Stomach (tissue), 9 donors: ENCODE results near the gene HCK. TPM values are rescaled to one million over a fixed set of nuclear protein-coding genes. Genes with fewer than 3 reads are reported as not detected.
A peak's percentile ranks its signal among the peaks of the same experiment; 100 is the strongest.

ENCODE experiments used
- DNase-seq, 2 donors: peaks; one replicate each; pipeline versions ENCODE4 v3.0.0 to v3.0.0-alpha.2; 2013 to 2019
- H3K27ac ChIP-seq, 5 donors: fragments of 200-600 bp in 4 of 5; sonication (generic) in 4 of 5; one replicate each; pipeline ENCODE4 v1.5.1; 2013 to 2019; ENCODE audit warnings: mild to moderate bottlenecking in 1 of 5, moderate library complexity in 1 of 5
- H3K27me3 ChIP-seq, 3 donors: fragments of 200-600 bp; sonication (generic); one replicate each; pipeline ENCODE4 v1.5.1; 2017 to 2019; ENCODE audit warnings: mixed run types in 1 of 3
- H3K36me3 ChIP-seq, 4 donors: fragments of 200-600 bp; sonication (generic); 1 replicate in 3 of 4; 2 replicates in 1 of 4; pipeline ENCODE4 v1.5.1; 2016 to 2019
- H3K4me1 ChIP-seq, 4 donors: fragments of 200-600 bp; sonication (generic); one replicate each; pipeline ENCODE4 v1.5.1; 2016 to 2019
- H3K4me3 ChIP-seq, 4 donors: fragments of 200-600 bp; sonication (generic) in 3 of 4; one replicate each; pipeline ENCODE4 v1.5.1; 2016 to 2019; ENCODE audit warnings: mild to moderate bottlenecking in 1 of 4
- H3K9me3 ChIP-seq, 4 donors: fragments of 200-600 bp; sonication (generic); one replicate each; pipeline ENCODE4 v1.5.1; 2016 to 2019
- EP300 ChIP-seq: sonication (generic); formaldehyde crosslinking; IDR thresholded peaks from one replicate; pipeline ENCODE4 v1.6.1; 2017; ENCODE audit warnings: antibody characterized with exemption
- POLR2A ChIP-seq, 4 donors: fragments of 450-650 bp; IDR thresholded peaks; one replicate each; pipeline ENCODE4 v1.6.1; 2016; ENCODE audit warnings: antibody characterized with exemption in 4 of 4, control low read depth in 2 of 4, mild to moderate bottlenecking in 1 of 4, moderate library complexity in 1 of 4
- POLR2AphosphoS5 ChIP-seq, 3 donors: sonication (generic); formaldehyde crosslinking; IDR thresholded peaks; one replicate each; pipeline ENCODE4 v1.6.1; 2016; ENCODE audit warnings: antibody characterized with exemption in 3 of 3
- WGBS, 5 donors: extraction: QIAGEN DNeasy Blood & Tissue Kit in 3 of 5; methylation state at CpG; one replicate each; pipeline versions ENCODE4 v1.1.5 to v1.1.7; 2013 to 2018; 5-methylcytosine and 5-hydroxymethylcytosine counted together
- intact Hi-C: fragments of 100-400 bp; cut with DNase I; formaldehyde crosslinking; loops from one replicate; pipeline ENCODE4 v1.15.1; 2023; ENCODE audit warnings: low total_unique reads
- polyA plus RNA-seq, 3 donors: library from polyadenylated mRNA; stranded (reverse); fragments of 200-250 nt; gene quantifications; one replicate each; pipeline ENCODE4 v1.2.3, GENCODE V29; 2013
- total RNA-seq, 5 donors: library from RNA; depleted of rRNA; stranded (reverse); fragments of >200 nt; gene quantifications; one replicate each; pipeline versions ENCODE4 v1.1.0 to v1.2.3, GENCODE V29; 2014 to 2016
- TF ChIP-seq, protein P1 (sequence below), 7 experiments: fragments of 450-650 bp in 4 of 7; fragments of 200-600 bp in 3 of 7; sonication (generic) in 3 of 7; IDR thresholded peaks; one replicate each; pipeline ENCODE4 v1.5.1; 2016 to 2019; ENCODE audit warnings: antibody characterized with exemption in 7 of 7, control low read depth in 2 of 7, mild to moderate bottlenecking in 1 of 7
- donor health status: healthy with polysubstance abuse.
- donor health status: Bipolar disorder and iron deficiency.
- donor health status: healthy.

Gene HCK
- total and polyA plus RNA-seq, 8 donors, result 1.3 to 14.7 (median 4.9) TPM; not detected in 1

DNA sequence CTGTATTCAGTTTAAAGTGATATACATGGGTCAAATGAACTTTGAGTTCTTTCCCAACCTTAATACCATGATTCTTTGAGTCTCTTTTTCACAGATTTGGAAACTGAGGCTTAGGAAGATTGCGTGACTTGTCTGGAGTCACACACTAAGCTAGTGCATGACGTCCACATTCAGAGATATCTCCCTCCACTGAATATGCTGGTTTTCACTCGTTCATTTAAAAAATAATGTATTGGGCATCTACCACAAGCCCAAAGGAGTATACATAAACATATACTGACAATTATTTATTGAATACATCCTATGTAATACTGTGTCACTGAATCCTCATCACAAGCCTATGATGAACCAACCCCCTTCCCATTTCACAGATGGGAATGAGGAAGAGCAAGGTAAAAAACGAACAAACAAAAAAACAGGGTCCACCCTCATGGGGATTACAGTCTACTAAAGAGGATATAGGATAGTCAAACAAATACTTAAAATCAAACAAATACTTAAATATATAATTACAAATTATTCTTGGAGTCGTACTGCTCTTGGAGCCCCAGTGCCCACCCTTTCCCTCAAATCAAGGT lies 56.9 kb downstream of the HCK start:
- Histone ChIP-seq H3K4me1 (peaks cover 25 to 41% (median 39%) of the 10 kb centered on the region in 4 donors), H3K4me3 (peak overlapping the region; percentile 91 to 99 (median 97)), H3K27ac (peak overlapping the region in 4 of 5 donors; percentile 98 to 99 (median 99)), H3K27me3 (peaks cover 0 to 10% (median 3%) of the 10 kb centered on the region in 3 donors), H3K36me3 (no peaks in the 10 kb centered on the region), H3K9me3 (no peaks in the 10 kb centered on the region)
- intact Hi-C loops, result no loop called here
- TF ChIP-seq POLR2AphosphoS5 (IDR thresholded peaks at IDR 0.05) (no peak), EP300 (no peak), POLR2A (IDR thresholded peaks at IDR 0.05) (no peak)
- TF ChIP-seq, protein P1, sequence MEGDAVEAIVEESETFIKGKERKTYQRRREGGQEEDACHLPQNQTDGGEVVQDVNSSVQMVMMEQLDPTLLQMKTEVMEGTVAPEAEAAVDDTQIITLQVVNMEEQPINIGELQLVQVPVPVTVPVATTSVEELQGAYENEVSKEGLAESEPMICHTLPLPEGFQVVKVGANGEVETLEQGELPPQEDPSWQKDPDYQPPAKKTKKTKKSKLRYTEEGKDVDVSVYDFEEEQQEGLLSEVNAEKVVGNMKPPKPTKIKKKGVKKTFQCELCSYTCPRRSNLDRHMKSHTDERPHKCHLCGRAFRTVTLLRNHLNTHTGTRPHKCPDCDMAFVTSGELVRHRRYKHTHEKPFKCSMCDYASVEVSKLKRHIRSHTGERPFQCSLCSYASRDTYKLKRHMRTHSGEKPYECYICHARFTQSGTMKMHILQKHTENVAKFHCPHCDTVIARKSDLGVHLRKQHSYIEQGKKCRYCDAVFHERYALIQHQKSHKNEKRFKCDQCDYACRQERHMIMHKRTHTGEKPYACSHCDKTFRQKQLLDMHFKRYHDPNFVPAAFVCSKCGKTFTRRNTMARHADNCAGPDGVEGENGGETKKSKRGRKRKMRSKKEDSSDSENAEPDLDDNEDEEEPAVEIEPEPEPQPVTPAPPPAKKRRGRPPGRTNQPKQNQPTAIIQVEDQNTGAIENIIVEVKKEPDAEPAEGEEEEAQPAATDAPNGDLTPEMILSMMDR (IDR thresholded peaks at IDR 0.05), result no peak
- 56 to 65% (median 61%) methylated on average over 5 of the region's 5 CpGs for WGBS, 5 donors
- DNase-seq, result no peak

DNA sequence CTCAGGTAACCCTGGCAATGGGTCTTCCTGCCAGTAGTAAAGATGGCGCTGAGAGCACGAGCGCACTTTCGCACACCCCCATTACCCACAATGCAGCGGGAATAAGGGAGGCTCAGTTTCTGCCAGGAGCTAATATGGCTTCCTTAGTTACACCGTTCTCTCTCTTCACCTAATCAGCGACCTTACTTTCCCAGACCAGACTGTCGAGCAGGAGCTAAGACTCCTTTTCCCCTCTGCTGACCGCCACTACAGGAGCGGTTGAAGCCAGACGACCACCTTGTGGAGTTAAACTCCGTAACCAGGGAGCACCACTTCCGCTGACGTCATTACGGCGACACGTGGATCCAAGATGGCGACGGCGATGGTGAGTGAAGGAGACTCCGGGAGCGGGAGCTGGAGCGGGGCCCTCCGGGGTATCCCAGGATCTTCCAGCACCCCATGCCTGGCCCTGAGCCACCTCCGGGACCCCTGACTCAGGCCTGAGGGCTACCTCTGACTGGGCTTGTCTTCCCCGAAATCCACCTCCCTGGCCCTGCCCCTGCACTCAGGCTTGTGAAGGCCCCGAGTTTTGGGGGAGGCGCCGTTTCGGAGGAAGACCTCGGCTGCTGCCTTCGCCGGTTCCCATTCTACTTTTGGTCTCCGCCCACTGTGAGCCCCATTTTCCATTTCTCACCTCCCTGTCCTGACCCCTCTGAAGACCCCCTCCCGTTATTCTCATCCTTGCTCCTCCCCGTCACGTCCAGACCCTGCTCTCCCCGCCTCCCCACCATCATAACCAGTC lies 57.5 kb downstream of the HCK start, which contains the start of gene TM9SF4:
Gene TM9SF4 (plus strand): TSS at position 323 of the 781 bp plus-strand sequence. CDS start 27 bp downstream, at position 350.
- intact Hi-C loops, result no loop called here
- H3K27ac ChIP-seq, result peak within 1 kb of the TSS; percentile 98 to 99 (median 99)
- TF ChIP-seq, protein P1 (IDR thresholded peaks at IDR 0.05), result no peak
- TF ChIP-seq POLR2A (IDR thresholded peaks at IDR 0.05) (no peak), EP300 (no peak), POLR2AphosphoS5 (IDR thresholded peaks at IDR 0.05) (peak; percentile 36 to 89 (median 78))
- peak within 1 kb of the TSS; percentile 91 to 99 (median 97) for H3K4me3 ChIP-seq
- peaks cover 30 to 46% (median 43%) of the 10 kb centered on the region in 4 donors for H3K4me1 ChIP-seq
- WGBS, 5 donors, result 0 to 1% (median 0%) methylated on average over 32 to 38 of the region's 38 CpGs
- no peaks in the 10 kb centered on the region for H3K9me3 ChIP-seq
- no peaks in the 10 kb centered on the region for H3K36me3 ChIP-seq
- H3K27me3 ChIP-seq, result peaks cover 0 to 7% (median 3%) of the 10 kb centered on the region in 3 donors
- peak; percentile 88 to 98 for DNase-seq

DNA sequence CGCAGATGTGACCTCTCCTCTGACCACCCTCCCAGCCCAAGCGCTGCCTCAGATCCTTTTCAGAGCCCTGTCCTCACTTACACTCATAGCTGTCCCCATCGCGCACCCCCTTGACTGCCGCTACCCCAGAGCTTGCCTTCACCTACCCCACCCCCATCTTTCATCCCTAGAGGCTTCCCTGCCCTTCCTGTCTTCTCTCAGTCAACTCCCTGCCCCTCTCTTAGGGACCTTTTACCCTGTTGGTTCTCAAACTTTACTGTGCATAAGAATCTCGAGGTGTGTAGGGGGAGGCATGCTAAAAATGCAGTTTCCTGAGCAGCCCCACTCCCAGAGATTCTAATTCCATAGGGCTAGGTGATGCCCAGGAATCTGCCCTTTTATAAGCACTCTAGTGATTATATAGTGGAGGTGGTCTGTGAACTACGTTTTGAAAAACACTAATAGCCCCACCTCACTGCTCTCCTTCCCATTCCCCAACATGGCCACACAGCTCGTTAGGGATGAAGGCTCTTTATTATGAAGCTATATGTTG lies 58.2 kb downstream of the HCK start:
- no peak for DNase-seq
- intact Hi-C loops, result no loop called here
- no peaks in the 10 kb centered on the region for H3K9me3 ChIP-seq
- peaks cover 33 to 53% (median 47%) of the 10 kb centered on the region in 4 donors for H3K4me1 ChIP-seq
- peak overlapping the region; percentile 98 to 99 (median 99) for H3K27ac ChIP-seq
- H3K27me3 ChIP-seq, result peaks cover 0 to 4% (median 2%) of the 10 kb centered on the region in 3 donors
- 1 to 4% (median 2%) methylated on average over 8 of the region's 8 CpGs for WGBS, 5 donors
- peaks cover 0 to 3% (median 1%) of the 10 kb centered on the region in 4 donors for H3K36me3 ChIP-seq
- TF ChIP-seq, protein P1 (IDR thresholded peaks at IDR 0.05), result no peak
- TF ChIP-seq POLR2A (IDR thresholded peaks at IDR 0.05) (no peak), POLR2AphosphoS5 (IDR thresholded peaks at IDR 0.05) (no peak), EP300 (no peak)
- H3K4me3 ChIP-seq, result peak overlapping the region; percentile 91 to 99 (median 97)

DNA sequence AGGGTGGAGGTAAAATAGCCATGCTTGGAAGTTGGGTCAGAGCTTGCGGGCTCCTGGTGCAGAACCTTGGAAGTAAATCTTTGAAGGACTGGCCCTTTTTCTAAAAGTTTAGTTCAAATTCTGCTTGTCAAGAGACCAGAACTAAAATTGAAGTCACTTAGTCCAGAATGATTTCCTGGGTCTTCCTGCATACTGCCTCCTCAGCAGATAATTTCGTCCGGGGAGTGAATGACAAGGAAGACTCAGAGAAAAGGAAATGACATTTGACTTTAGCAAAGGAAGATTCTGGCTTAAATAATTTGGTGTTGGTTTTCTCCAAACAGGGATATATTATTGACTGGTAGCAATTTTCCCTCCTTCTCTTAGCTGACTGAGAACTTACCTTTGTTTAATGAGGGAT lies 58.7 kb downstream of the HCK start:
- Histone ChIP-seq H3K9me3 (no peaks in the 10 kb centered on the region), H3K36me3 (peaks cover 0 to 5% (median 4%) of the 10 kb centered on the region in 4 donors), H3K4me3 (peak overlapping the region; percentile 91 to 99 (median 97)), H3K27ac (peak overlapping the region in 3 of 5 donors; percentile 98 to 99 (median 99)), H3K4me1 (peaks cover 33 to 58% (median 49%) of the 10 kb centered on the region in 4 donors), H3K27me3 (no peaks in the 10 kb centered on the region)
- TF ChIP-seq POLR2A (IDR thresholded peaks at IDR 0.05) (no peak), EP300 (no peak), POLR2AphosphoS5 (IDR thresholded peaks at IDR 0.05) (no peak)
- TF ChIP-seq, protein P1 (IDR thresholded peaks at IDR 0.05), result no peak
- intact Hi-C loops, result no loop called here
- DNase-seq, result no peak
- WGBS, 5 donors, result 64 to 77% (median 69%) methylated on average over 3 of the region's 3 CpGs
